Calu3 (cell line): ENCODE data around the gene C3orf18. TPM values are rescaled to one million over a fixed set of nuclear protein-coding genes. Genes with fewer than 3 reads are reported as not detected.
A peak's percentile ranks its signal among the peaks of the same experiment; 100 is the strongest.

Experiments
- BruUV-seq: library from RNA; stranded (reverse); fragments of 400-500 nt; replicated peaks from 2 replicates; lab custom pipeline; 2021; lab: Mats Ljungman, UMichigan
- CTCF ChIA-PET: fragments of 300-600 bp; sonication (Branson Sonifier 250); formaldehyde crosslinking; loops from one replicate; lab custom pipeline; 2022; ENCODE audit warnings: antibody characterized with exemption; lab: Charles Lee
- DNase-seq: peaks from one replicate; pipeline ENCODE4 v3.0.0; 2022
- H3K27ac Mint-ChIP-seq: one replicate; pipeline ENCODE4 v1.8.0; 2022; ENCODE audit warnings: mixed read lengths; ENCODE audit not compliant: unreplicated experiment
- H3K27me3 Mint-ChIP-seq: one replicate; pipeline ENCODE4 v1.8.0; 2022; ENCODE audit warnings: mixed read lengths; ENCODE audit not compliant: unreplicated experiment
- H3K36me3 Mint-ChIP-seq: one replicate; pipeline ENCODE4 v1.8.0; 2022; ENCODE audit warnings: mild to moderate bottlenecking, moderate library complexity, mixed read lengths; ENCODE audit not compliant: insufficient read depth, unreplicated experiment
- H3K4me1 Mint-ChIP-seq: one replicate; pipeline ENCODE4 v1.8.0; 2022; ENCODE audit warnings: mild to moderate bottlenecking, low read depth, mixed read lengths; ENCODE audit not compliant: unreplicated experiment
- H3K4me3 Mint-ChIP-seq: one replicate; pipeline ENCODE4 v1.8.0; 2022; ENCODE audit warnings: mild to moderate bottlenecking, low read depth, moderate library complexity, mixed read lengths; ENCODE audit not compliant: unreplicated experiment
- H3K9me3 Mint-ChIP-seq: one replicate; pipeline ENCODE4 v1.8.0; 2022; ENCODE audit warnings: low read depth, mixed read lengths; ENCODE audit not compliant: unreplicated experiment
- intact Hi-C: fragments of 100-400 bp; cut with micrococcal nuclease; formaldehyde crosslinking; loops from one replicate; pipeline ENCODE4 v1.10.0; 2022; ENCODE audit not compliant: unreplicated experiment
- total RNA-seq: library from RNA; stranded (reverse); gene quantifications from 2 replicates; pipeline ENCODE4 v1.2.3, GENCODE V29; 2022
- TF ChIP-seq, protein P1 (sequence below): fragments of 200-600 bp; IDR thresholded peaks from one replicate; pipeline ENCODE4 v1.8.0; 2022; ENCODE audit warnings: antibody characterized with exemption; ENCODE audit not compliant: unreplicated experiment

Gene C3orf18
- total RNA-seq, 1 experiment from 2014 or later: 2.7 TPM

DNA sequence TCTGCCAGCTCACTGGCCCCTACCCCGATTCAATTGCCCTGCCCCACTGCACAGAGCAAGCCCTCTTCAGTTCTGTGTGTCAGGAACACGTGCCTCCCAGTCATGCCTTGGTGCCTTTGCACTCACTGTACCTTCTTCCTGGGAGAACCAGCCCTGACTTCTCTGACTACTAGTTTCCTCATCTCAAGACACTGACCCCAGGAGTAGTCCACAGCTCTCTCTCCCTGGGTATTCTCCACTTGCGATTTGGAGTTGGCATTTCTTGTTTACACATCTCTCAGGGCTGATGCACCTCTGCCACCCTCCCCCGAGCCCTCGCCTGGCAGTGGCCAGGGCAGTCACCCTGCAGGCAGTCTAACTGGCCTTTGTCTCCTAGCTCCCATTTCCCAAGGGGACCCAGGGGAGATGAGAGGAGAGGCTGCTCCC, 38.4 kb upstream of the C3orf18 start:
- H3K4me1 Mint-ChIP-seq: peaks cover 52% of the 10 kb centered on the region
- peaks cover 14% of the 10 kb centered on the region for H3K36me3 Mint-ChIP-seq
- DNase-seq: no peak
- no peaks in the 10 kb centered on the region for H3K27me3 Mint-ChIP-seq
- no peak overlapping the region for H3K4me3 Mint-ChIP-seq
- no peaks in the 10 kb centered on the region for H3K9me3 Mint-ChIP-seq
- TF ChIP-seq, protein P1, sequence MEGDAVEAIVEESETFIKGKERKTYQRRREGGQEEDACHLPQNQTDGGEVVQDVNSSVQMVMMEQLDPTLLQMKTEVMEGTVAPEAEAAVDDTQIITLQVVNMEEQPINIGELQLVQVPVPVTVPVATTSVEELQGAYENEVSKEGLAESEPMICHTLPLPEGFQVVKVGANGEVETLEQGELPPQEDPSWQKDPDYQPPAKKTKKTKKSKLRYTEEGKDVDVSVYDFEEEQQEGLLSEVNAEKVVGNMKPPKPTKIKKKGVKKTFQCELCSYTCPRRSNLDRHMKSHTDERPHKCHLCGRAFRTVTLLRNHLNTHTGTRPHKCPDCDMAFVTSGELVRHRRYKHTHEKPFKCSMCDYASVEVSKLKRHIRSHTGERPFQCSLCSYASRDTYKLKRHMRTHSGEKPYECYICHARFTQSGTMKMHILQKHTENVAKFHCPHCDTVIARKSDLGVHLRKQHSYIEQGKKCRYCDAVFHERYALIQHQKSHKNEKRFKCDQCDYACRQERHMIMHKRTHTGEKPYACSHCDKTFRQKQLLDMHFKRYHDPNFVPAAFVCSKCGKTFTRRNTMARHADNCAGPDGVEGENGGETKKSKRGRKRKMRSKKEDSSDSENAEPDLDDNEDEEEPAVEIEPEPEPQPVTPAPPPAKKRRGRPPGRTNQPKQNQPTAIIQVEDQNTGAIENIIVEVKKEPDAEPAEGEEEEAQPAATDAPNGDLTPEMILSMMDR: no peak
- BruUV-seq: no TSS peak
- CTCF ChIA-PET: no interaction called here
- intact Hi-C loops: no loop called here
- no peak overlapping the region for H3K27ac Mint-ChIP-seq

DNA sequence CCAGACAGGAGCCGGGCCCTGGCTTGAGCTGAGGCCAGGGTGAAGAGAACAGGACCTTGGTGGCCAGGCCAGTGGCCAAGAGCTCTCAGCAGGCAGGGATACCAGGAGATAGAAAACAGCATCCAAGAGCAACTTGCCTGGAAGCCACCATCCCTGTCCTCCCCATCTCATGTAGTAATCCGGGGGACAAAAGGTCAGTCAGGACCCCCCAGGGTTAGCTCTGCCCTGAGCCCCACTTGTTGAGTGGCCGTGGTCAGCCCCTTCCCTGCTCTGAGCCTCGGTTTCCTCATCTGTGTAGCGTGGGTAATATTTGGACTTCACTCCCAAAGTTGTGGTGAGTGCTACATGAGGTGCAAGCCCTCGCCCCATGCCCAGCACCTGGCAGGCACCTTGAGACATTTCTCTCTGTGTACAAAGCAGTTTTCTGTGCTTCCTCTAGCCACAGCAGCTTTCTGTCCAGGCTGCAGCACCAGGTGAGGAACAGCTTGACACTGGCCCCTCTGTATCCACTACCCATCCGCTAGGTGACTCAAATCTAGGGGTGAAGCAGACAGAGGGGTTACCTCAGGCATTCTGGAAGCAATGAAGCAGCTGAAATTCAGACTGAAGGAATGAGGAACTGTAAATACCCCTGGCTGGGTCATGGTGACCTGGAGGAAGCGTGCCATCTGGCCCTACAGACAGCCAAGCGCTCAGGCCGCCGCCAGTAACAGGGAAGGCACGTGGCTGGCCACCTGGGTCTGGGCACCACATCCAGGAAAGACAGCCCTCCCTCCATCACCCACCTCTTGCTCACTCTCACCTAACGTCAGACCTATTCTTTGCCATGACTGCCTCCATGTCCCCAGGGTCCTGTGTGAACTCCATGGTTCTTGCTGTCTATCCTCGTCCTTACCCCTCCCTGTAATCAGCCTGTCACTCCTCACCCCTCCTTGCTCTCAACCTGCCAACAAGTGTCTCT, 37.4 kb upstream of the C3orf18 start:
- no TSS peak for BruUV-seq

DNA sequence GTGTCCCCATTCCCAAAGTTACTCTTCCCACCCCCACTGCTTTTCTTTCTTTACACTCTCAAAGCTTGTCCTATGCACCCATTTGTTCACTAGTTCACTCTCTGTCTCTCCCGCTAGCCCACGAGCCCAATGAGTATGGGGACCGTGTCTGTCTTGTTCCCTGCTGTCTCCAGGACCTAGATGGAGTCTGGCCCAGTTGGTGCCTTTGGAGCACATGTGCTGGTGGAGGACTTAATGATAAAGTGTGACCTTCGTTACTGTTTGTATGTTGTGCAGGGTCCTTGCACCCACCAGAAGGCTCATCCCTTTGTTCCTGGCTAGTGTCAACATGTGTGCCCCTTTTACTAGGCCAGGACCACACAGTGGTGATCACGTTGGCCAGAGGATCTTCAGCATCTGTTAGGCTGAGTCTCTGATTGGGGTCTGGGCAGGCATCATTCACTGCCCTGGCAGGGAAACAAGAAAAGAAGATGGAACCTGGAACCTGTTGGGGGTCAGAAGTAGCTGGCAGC, 36.6 kb upstream of the C3orf18 start:
- TF ChIP-seq, protein P1: no peak
- no peak overlapping the region for H3K4me3 Mint-ChIP-seq
- DNase-seq: no peak
- H3K27me3 Mint-ChIP-seq: no peaks in the 10 kb centered on the region
- H3K36me3 Mint-ChIP-seq: peaks cover 12% of the 10 kb centered on the region
- H3K27ac Mint-ChIP-seq: peak overlapping the region; percentile 21
- H3K4me1 Mint-ChIP-seq: peaks cover 50% of the 10 kb centered on the region
- CTCF ChIA-PET: no interaction called here
- intact Hi-C loops: no loop called here
- H3K9me3 Mint-ChIP-seq: no peaks in the 10 kb centered on the region
- BruUV-seq: no TSS peak

More for the DNA sequence above, 37.4 kb upstream of the C3orf18 start:
- intact Hi-C loops: no loop called here
- H3K4me1 Mint-ChIP-seq: peaks cover 47% of the 10 kb centered on the region
- H3K4me3 Mint-ChIP-seq: no peak overlapping the region
- H3K36me3 Mint-ChIP-seq: peaks cover 12% of the 10 kb centered on the region
- H3K27me3 Mint-ChIP-seq: no peaks in the 10 kb centered on the region
- no peaks in the 10 kb centered on the region for H3K9me3 Mint-ChIP-seq
- DNase-seq: no peak
- H3K27ac Mint-ChIP-seq: no peak overlapping the region
- TF ChIP-seq, protein P1: no peak
- CTCF ChIA-PET: no interaction called here

DNA sequence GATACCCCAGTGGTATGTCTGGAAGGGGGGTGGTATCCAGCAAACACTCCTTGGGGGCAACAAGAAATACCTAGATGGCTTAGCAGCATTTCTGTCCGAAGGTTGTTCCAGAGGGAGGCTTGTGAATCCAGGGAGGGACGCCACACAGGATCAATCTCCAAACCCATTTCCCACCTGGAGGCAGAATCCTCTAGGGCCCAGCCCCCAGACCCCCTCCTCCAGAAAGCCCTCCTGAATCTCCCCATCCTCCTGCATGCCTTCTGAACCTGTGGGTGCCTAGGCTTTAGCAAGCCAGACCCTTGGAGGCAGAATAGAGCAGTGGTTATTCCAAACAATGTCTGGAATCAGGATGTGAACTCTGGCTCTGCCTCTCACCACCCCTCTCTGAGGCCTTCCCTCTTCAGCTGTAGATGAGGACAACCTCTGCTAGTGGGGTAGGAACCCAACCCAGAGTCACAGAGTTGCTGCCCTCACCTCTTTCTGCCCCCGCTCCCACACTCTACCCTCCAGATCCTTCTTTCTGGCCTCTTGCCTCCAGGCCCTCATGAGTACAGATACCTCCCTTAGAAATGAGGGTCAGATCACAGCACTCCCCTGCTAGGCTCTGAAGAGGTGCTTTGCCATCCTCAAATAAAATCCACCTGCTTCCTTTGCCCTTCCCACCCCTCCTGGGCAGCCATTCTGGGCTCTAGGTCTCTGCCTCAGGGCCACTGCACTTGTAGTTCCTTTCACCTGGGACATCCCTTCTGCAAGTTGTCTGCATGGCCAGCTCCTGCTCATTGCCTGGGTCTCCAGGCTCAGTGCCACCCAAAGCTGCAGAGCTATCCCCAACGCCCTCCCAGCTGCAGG, 35.9 kb upstream of the C3orf18 start:
- H3K9me3 Mint-ChIP-seq: no peaks in the 10 kb centered on the region
- intact Hi-C loops: no loop called here
- peaks cover 50% of the 10 kb centered on the region for H3K4me1 Mint-ChIP-seq
- H3K27me3 Mint-ChIP-seq: no peaks in the 10 kb centered on the region
- peak overlapping the region; percentile 21 for H3K27ac Mint-ChIP-seq
- BruUV-seq: no TSS peak
- no peak overlapping the region for H3K4me3 Mint-ChIP-seq
- CTCF ChIA-PET: interaction anchor here (2.5 to 2.7 kb wide), 2 partner anchors 8 to 13 kb away, joined by 10 to 16 read pairs; partner anchors contain the start of genes CISH and MAPKAPK3
- DNase-seq: no peak
- TF ChIP-seq, protein P1: no peak
- H3K36me3 Mint-ChIP-seq: peaks cover 12% of the 10 kb centered on the region
